Upper lobe of left lung (tissue), 6 donors: Measurements from ENCODE around the gene ZSWIM6. TPM values are rescaled to one million over a fixed set of nuclear protein-coding genes. Genes with fewer than 3 reads are reported as not detected.
A peak's percentile ranks its signal among the peaks of the same experiment; 100 is the strongest.

Experiments used
- ATAC-seq, 2 donors: fragments of 200-7000 bp; cut with Tn5 transposase; one replicate each; pipeline ENCODE4 v1.9.1; 2022; ENCODE audit warnings: mild to moderate bottlenecking in 2 of 2, moderate library complexity in 2 of 2; ENCODE audit not compliant: low FRiP score in 2 of 2
- DNase-seq, 2 donors: peaks; one replicate each; pipeline ENCODE4 v3.0.0-alpha.2; 2019 to 2020
- H3K27ac ChIP-seq, 4 donors: fragments of 200-600 bp; sonication (generic); one replicate each; pipeline ENCODE4 v1.5.1; 2016 to 2019
- H3K27me3 ChIP-seq, 4 donors: fragments of 200-600 bp; sonication (generic); one replicate each; pipeline ENCODE4 v1.5.1; 2017 to 2019
- H3K36me3 ChIP-seq, 4 donors: fragments of 200-600 bp; sonication (generic); one replicate each; pipeline ENCODE4 v1.5.1; 2016 to 2019
- H3K4me1 ChIP-seq, 4 donors: fragments of 200-600 bp; sonication (generic); one replicate each; pipeline ENCODE4 v1.5.1; 2018 to 2019
- H3K4me3 ChIP-seq, 4 donors: fragments of 200-600 bp; sonication (generic); one replicate each; pipeline ENCODE4 v1.5.1; 2017 to 2019; ENCODE audit warnings: mild to moderate bottlenecking in 2 of 4, moderate library complexity in 1 of 4
- H3K9me3 ChIP-seq, 4 donors: fragments of 200-600 bp; sonication (generic); one replicate each; pipeline ENCODE4 v1.5.1; 2018 to 2019
- CTCF ChIP-seq, 6 experiments: fragments of 450-650 bp in 4 of 6; fragments of 200-600 bp in 2 of 6; sonication (generic) in 2 of 6; IDR thresholded peaks; one replicate each; pipeline ENCODE4 v1.5.1; 2016 to 2019; ENCODE audit warnings: antibody characterized with exemption in 6 of 6
- EP300 ChIP-seq, 4 donors: sonication (generic); formaldehyde crosslinking; IDR thresholded peaks; one replicate each; pipeline ENCODE4 v1.5.1; 2017; ENCODE audit warnings: antibody characterized with exemption in 4 of 4, control low read depth in 2 of 4
- POLR2A ChIP-seq, 4 donors: fragments of 450-650 bp; IDR thresholded peaks; one replicate each; pipeline ENCODE4 v1.5.1; 2016 to 2017; ENCODE audit warnings: antibody characterized with exemption in 4 of 4, mild to moderate bottlenecking in 2 of 4
- POLR2AphosphoS5 ChIP-seq, 2 donors: sonication (generic); formaldehyde crosslinking; IDR thresholded peaks; one replicate each; pipeline ENCODE4 v1.5.1; 2017; ENCODE audit warnings: antibody characterized with exemption in 2 of 2
- WGBS, 2 donors: methylation state at CpG; one replicate each; pipeline ENCODE4 v1.1.5; 2017 to 2018; 5-methylcytosine and 5-hydroxymethylcytosine counted together
- total RNA-seq, 6 donors: library from RNA; depleted of rRNA in 4 of 6; stranded (reverse); fragments of >200 nt in 4 of 6; gene quantifications; one replicate each; pipeline versions ENCODE4 v1.1.0 to v1.2.1, GENCODE V29; 2016 to 2021
- donor health status: DM: no; HTN: no; CAD: no; lungs with moderate emphysema.
- donor health status: DM: no; HTN: yes; CAD: no; lungs with severe emphysema.

The ZSWIM6 gene
- total RNA-seq, 6 donors from 2014 or later = 10.5 to 22.3 (median 15.7) TPM

DNA sequence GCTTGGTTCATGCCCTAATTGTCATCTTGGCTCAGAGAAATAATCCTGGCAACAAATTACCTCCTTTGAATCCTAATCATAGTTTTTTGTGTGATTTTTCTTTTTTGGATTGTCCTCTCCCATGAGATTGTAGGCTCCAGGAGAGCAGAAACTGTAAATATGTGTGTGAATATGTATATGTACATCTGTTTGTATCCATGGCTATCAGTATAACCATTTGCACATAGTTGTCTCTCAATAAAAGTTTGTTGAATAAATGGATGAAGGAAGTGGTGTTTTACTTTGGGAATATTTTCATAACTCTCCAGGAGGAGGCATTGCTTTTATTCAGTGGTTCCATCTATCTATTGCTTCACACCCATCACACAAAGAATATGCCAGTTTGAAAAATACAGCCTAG, 20.1 kb downstream of the ZSWIM6 start:
- Histone ChIP-seq H3K9me3 (no peaks in the 10 kb centered on the region), H3K4me3 (no peak overlapping the region), H3K27ac (no peak overlapping the region), H3K36me3 (no peaks in the 10 kb centered on the region), H3K27me3 (no peaks in the 10 kb centered on the region), H3K4me1 (peaks cover 6 to 21% (median 14%) of the 10 kb centered on the region in 4 donors)
- no peak for TF ChIP-seq POLR2A (IDR thresholded peaks at IDR 0.05)
- TF ChIP-seq CTCF (IDR thresholded peaks at IDR 0.05) = no peak
- TF ChIP-seq EP300 (IDR thresholded peaks at IDR 0.05) = no peak
- no peak for TF ChIP-seq POLR2AphosphoS5 (IDR thresholded peaks at IDR 0.05)
- ATAC-seq (no peak), DNase-seq (no peak)

- ATAC-seq (no peak), DNase-seq (no peak)
- H3K27ac ChIP-seq = no peak overlapping the region
- no peaks in the 10 kb centered on the region for H3K27me3 ChIP-seq
- H3K9me3 ChIP-seq = no peaks in the 10 kb centered on the region
- TF ChIP-seq EP300 (IDR thresholded peaks at IDR 0.05) (no peak), CTCF (IDR thresholded peaks at IDR 0.05) (no peak), POLR2A (IDR thresholded peaks at IDR 0.05) (no peak), POLR2AphosphoS5 (IDR thresholded peaks at IDR 0.05) (no peak)
- 78 to 86% methylated on average over 3 of the region's 3 CpGs for WGBS, 2 donors
- H3K4me3 ChIP-seq = no peak overlapping the region
- peaks cover 6 to 19% (median 14%) of the 10 kb centered on the region in 4 donors for H3K4me1 ChIP-seq
- H3K36me3 ChIP-seq = no peaks in the 10 kb centered on the region
These were observed 20.6 kb downstream of the ZSWIM6 start for GRCh38 chr5:61352612-61353156.

DNA sequence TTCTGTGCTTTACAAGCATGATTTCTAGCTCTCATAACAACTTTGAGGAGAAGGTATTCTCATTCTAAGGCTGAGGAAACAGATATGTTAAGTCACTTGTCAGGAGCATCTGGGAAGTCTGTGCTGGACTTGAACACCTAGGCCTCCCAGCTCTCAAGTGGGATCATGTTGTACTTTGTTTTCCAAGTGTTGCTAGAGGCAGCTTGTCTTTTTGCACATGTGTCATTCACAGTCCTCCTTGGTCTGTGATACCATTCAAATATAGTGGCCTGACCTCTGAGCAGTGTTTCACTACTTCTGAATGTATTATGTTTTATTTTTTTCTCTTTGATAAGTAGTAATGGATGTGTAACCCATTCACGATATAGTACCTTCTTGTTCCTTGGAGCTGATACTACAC, 21.2 kb downstream of the ZSWIM6 start:
- H3K4me1 ChIP-seq = peaks cover 6 to 18% (median 11%) of the 10 kb centered on the region in 4 donors
- H3K27ac ChIP-seq = no peak overlapping the region
- ATAC-seq (no peak), DNase-seq (no peak)
- H3K4me3 ChIP-seq = no peak overlapping the region
- WGBS, 2 donors = 85 to 100% methylated on average over 1 of the region's 1 CpG
- no peaks in the 10 kb centered on the region for H3K27me3 ChIP-seq
- TF ChIP-seq CTCF (IDR thresholded peaks at IDR 0.05) = no peak
- no peak for TF ChIP-seq POLR2A (IDR thresholded peaks at IDR 0.05)
- TF ChIP-seq EP300 (IDR thresholded peaks at IDR 0.05) = no peak
- no peak for TF ChIP-seq POLR2AphosphoS5 (IDR thresholded peaks at IDR 0.05)
- H3K9me3 ChIP-seq = no peaks in the 10 kb centered on the region
- no peaks in the 10 kb centered on the region for H3K36me3 ChIP-seq

GRCh38 chr5:61354199-61354598, 22.1 kb downstream of the ZSWIM6 start:
- H3K9me3 ChIP-seq = no peaks in the 10 kb centered on the region
- no peak overlapping the region for H3K27ac ChIP-seq
- no peak for ATAC-seq
- DNase-seq = no peak
- TF ChIP-seq POLR2A (IDR thresholded peaks at IDR 0.05) (no peak), CTCF (IDR thresholded peaks at IDR 0.05) (no peak), POLR2AphosphoS5 (IDR thresholded peaks at IDR 0.05) (no peak), EP300 (IDR thresholded peaks at IDR 0.05) (no peak)
- no peaks in the 10 kb centered on the region for H3K36me3 ChIP-seq
- H3K4me1 ChIP-seq = peaks cover 6 to 18% (median 10%) of the 10 kb centered on the region in 4 donors
- WGBS, 2 donors = 87 to 96% methylated on average over 2 of the region's 2 CpGs
- H3K27me3 ChIP-seq = no peaks in the 10 kb centered on the region
- H3K4me3 ChIP-seq = no peak overlapping the region

GRCh38 chr5:61357745-61358144, 25.7 kb downstream of the ZSWIM6 start:
- H3K36me3 ChIP-seq = no peaks in the 10 kb centered on the region
- WGBS, 2 donors = 65 to 85% methylated on average over 2 of the region's 2 CpGs
- H3K4me1 ChIP-seq = peaks cover 5 to 18% (median 9%) of the 10 kb centered on the region in 4 donors
- no peak overlapping the region for H3K4me3 ChIP-seq
- H3K27me3 ChIP-seq = no peaks in the 10 kb centered on the region
- TF ChIP-seq POLR2A (IDR thresholded peaks at IDR 0.05) (no peak), CTCF (IDR thresholded peaks at IDR 0.05) (peak in 2 of 6 experiments; percentile 16 to 25)
- H3K27ac ChIP-seq = no peak overlapping the region
- ATAC-seq (no peak), DNase-seq (no peak)
- H3K9me3 ChIP-seq = no peaks in the 10 kb centered on the region
